Hematopoietic multipotent progenitor cell treated with erythropoietin and hydrocortisone succinate and interleukin-3 and kit ligand, for 8 days (in vitro differentiated cells): Measurements from ENCODE around the gene MCUR1.
"Not testable (repeated sequence)": the region's sequence is repeated elsewhere in the genome, so short reads cannot be mapped to it uniquely, and the experiment has no call there.

ENCODE experiments used
- DNase-seq: peaks from one replicate; pipeline ENCODE4 v3.0.0-alpha.2; 2015

The MCUR1 gene

GRCh38 chr6:13827032-13827431 lies 12.7 kb upstream of the MCUR1 start:
- no peak for DNase-seq

GRCh38 chr6:13825871-13826270 lies 11.5 kb upstream of the MCUR1 start:
- DNase-seq = no peak

DNA sequence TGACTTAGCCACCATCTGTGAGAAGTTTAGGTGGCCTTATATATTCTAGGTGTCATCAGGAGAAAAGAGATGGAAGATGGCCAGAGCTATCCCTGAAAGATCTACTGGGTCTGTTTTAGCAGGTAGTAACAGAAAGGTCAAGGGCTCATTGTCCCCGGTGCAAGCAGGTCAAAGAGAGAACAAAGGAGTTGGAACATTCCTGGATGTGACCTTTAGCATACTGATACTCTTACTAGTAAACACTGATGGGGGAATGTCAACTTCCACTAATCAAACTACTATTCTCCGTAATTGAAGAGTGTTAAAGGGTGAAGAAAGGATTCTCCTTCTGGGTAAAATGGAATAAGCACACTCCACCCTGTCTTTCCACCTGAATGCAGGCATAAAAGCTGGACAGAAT lies 4.0 kb upstream of the MCUR1 start:
- no peak for DNase-seq

DNA sequence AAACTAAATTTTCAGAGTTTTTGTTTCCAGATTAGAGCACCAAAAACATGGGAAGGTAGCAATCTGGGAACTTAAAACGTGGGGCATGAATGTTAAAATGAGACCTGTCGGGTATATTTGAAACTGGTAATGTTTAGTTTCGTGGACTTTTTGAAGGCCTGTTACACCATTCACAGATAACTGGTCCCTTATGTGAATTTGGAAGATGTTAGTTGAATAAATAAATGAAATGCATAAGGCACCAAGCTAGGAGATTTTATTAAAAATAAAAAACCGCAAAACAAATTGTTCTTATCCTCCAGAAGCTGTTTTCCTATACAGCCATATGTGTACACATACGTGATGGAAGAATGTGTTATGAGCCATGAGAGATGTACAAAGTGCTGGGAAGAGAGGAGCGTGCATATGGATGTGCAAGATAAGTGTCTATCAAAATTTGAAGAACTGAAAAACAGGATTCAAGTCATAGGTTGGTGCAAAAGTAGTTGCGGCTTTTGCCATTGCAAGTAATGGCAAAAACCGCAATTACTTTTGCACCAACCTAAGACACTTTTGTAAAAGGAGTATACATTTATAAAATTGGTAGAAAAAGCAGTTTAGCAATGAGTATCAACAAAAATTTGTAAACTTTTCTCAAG lies 700 bp upstream of the MCUR1 start:
- DNase-seq = peak; percentile 73

GRCh38 chr6:13813621-13814175 lies 659 bp downstream of the MCUR1 start:
- DNase-seq = peak; percentile 53

DNA sequence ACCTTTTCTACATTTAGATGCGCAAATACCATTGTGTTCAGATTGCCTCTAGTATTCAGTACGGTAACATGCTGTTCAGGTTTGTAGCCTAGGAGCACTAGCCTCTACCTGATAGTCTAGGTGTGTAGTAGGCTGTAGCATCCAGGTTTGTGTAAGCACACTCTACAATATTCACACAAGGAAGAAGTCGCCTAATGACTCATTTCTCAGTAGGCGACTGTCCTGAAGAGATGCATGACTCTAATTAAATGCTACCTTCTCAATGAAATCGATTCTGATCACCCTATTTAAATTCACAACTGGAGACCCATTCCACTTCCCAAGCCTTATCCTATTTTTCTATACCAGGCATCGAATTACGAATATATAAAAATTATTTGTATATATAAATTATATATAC lies 1.3 kb downstream of the MCUR1 start:
- no peak for DNase-seq

GRCh38 chr6:13812359-13812642 lies 2.1 kb downstream of the MCUR1 start:
- DNase-seq = no peak

DNA sequence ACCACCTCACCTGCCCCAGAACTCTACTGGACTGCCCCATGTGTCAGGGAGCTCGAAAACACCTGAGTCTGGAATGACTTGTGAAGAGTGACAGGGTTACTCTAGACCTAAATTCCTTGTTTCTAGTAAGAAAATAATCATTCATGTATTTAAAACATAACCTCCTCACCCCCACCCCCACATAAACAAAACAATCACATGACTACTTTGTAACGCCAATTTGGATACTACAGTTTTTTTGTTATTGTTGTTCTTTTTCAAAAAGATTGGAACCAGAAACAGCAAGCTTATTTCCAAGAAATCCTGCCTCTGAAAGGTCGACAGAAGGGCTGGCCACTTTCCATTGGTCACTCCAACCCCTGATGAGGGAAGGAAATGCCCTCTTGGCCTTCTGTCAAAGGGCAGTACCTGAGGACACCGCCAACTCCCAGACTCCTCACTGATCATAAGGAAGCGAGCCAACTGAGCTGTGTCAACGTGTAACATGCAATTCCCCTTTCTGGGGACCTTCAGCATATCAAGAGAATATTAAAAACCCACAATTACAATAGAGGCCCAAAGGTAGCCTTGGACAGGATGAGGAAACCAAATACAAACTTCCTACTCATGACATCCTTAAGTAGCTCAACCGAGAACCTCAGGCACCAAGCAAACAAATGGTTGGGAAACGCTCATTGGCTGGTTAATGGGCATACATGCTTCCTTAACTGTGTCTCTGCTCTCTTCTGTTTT lies 2.6 kb downstream of the MCUR1 start:
- DNase-seq = no peak

GRCh38 chr6:13810688-13811446 lies 3.5 kb downstream of the MCUR1 start:
- no peak for DNase-seq

DNA sequence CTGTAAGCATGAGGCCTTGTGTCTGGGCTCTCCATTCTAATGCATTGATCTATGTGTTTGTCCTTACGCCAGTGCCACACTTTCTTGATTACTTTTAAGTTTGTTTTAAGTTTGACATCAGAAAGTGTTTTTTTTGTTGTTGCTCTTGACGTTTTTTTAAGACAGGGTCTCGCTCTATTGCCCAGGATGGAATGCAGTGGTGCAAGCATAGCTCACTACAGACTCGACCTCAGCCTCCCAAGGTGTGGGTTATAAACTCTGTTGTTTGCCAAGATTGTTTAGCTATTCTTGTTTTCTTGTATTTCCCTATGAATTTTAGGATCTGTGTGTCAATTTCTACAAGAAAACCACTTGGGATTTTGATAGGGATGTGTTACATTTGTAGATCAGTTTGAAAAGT lies 5.6 kb downstream of the MCUR1 start:
- no peak for DNase-seq

DNA sequence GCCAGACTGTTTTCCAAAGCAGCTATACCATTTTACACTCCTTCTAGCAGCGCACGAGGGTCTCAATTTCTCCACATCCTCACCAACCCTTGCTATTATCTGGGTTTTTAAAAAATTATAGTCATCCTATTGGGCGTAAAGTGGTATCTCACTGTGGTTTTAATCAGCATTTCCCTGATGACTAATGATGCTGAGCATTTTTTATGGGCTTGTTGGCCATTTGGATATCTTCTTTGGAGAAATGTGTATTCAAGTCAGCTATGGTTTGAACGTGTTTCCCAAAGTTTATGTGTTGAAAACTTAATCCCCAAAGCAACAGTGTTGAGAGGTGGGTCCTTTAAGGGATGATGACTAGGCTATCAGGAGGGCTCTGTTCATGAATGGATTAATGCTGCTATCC lies 6.7 kb downstream of the MCUR1 start:
- peak; percentile 36 for DNase-seq

- no peak for DNase-seq
Observed at GRCh38 chr6:13803581-13803980, 10.8 kb downstream of the MCUR1 start.

DNA sequence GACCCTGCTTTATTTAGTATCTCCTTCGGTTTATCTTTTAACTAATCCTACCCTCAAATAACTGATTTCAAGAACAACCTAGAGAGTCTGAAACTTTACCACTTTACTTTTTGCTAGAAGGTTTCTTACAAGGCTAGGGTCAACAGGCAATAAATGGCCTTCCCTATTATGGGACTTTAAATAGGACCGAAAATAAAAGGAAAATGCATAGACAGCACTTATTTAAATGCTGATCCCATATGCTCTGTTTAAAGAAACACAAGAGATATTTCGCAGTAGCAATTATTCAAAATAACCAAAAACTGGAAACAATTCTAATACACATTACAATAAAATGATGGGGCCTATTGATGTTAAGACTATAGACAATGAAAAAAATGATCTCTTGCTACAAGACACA lies 13.7 kb downstream of the MCUR1 start:
- no peak for DNase-seq

- DNase-seq = no peak
Observed at GRCh38 chr6:13796781-13797180, 17.6 kb downstream of the MCUR1 start.

GRCh38 chr6:13795041-13795750 lies 19.2 kb downstream of the MCUR1 start:
- peak; percentile 84 for DNase-seq

GRCh38 chr6:13794184-13794583 lies 20.2 kb downstream of the MCUR1 start:
- DNase-seq = no peak

GRCh38 chr6:13789746-13790145 lies 24.6 kb downstream of the MCUR1 start:
- no peak for DNase-seq

GRCh38 chr6:13788820-13789219 lies 25.5 kb downstream of the MCUR1 start:
- DNase-seq = no peak

GRCh38 chr6:13787137-13787536 lies 27.2 kb downstream of the MCUR1 start:
- DNase-seq = no peak

DNA sequence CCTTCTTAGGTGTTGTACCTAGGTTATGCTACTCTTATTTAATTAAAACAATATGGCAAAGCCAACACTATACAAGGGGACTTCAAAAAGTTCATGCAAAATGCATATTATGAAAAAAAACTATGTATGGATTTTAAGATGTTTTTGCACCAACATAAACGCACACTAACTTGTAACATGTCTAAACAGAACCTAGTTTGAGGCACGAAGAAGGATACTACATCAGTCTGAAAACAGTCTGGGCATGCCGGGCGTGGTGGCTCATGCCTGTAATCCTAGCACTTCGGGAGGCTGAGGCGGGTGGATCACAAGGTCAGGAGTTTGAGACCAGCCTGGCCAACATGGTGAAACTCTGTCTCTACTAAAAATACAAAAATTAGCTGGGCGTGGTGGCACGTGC lies 34.2 kb downstream of the MCUR1 start:
- not testable (repeated sequence) for DNase-seq

DNA sequence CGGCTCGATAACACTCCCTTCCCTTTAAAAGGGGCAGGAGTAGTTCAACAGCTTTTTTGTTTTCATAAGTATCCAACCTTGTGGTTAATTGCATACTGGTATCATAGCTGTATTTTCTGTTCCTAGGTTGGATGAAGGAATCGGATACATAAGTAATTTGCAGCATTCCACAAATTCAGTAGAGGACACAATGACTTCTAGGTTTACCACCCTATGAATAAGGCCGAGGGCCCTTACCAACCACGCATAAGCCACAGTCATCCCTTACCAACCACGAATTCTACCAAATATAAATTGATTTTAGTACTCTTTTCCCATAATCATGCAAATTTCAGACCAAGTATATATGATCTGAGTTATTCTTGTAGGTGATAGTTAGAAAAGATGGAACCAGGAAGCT lies 36.3 kb downstream of the MCUR1 start:
- DNase-seq = no peak

DNA sequence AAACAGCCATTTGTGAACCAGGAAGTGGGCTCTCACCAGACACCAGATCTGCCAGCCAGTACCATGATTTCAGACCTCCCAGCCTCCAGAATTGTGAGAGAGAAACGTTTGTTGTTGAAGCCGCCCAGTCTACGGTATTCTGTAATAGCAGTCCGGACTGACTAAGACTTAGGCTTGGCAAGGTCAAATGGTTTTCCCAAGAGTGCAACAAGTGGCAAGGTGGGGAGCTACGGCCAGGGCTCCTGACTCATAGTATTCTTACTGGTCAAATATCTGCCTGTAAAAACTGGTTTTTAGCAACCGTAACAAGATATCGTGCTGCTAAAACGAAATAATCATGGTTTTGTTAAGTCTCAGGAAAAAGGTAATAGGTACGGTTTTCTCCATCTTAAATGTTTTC lies 37.8 kb downstream of the MCUR1 start:
- no peak for DNase-seq

- DNase-seq = not testable (repeated sequence)
Observed at GRCh38 chr6:13775466-13775865, 38.9 kb downstream of the MCUR1 start.
